ENCODE results near the gene AGMO. TPM values are rescaled to one million over a fixed set of nuclear protein-coding genes. Genes with fewer than 3 reads are reported as not detected.

AGMO gene
- total and polyA plus RNA-seq, 7 donors: 0.16 to 0.42 (median 0.36) TPM; not detected in 4

DNA sequence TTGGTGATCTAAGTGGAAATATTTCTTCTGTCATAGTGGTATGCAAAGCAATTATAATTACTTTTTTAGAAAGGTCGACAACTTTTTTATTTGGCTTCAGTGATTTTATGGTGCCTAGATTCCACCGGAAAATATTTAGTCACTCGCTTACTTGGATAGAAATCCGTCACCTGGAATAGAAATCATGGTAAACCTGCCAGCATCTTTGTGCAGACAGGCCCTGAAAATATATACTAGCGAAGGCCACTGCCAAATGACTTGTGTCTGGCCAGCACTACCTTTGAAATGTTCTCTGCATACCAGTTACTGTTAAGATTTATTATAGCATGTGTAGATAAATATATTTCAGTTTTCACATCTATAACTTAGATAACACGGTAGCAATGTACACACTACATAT, 226.4 kb downstream of the AGMO start:
- no peaks in the 10 kb centered on the region for H3K36me3 ChIP-seq
- intact Hi-C loops (cut with DNase I): no loop called here
- no peaks in the 10 kb centered on the region for H3K27me3 ChIP-seq
- H3K4me3 ChIP-seq: no peak overlapping the region
- TF ChIP-seq EP300 (IDR thresholded peaks at IDR 0.05) (no peak), POLR2A (IDR thresholded peaks at IDR 0.05) (no peak), CTCF (IDR thresholded peaks at IDR 0.05) (no peak), POLR2AphosphoS5 (IDR thresholded peaks at IDR 0.05) (no peak)
- peaks cover 0 to 2% (median 0%) of the 10 kb centered on the region in 4 donors for H3K9me3 ChIP-seq
- peaks cover 0 to 12% (median 10%) of the 10 kb centered on the region in 4 donors for H3K4me1 ChIP-seq
- no peak overlapping the region for H3K27ac ChIP-seq
- 83 to 85% methylated on average over 6 of the region's 6 CpGs for WGBS, 2 donors
- no peak for DNase-seq

DNA sequence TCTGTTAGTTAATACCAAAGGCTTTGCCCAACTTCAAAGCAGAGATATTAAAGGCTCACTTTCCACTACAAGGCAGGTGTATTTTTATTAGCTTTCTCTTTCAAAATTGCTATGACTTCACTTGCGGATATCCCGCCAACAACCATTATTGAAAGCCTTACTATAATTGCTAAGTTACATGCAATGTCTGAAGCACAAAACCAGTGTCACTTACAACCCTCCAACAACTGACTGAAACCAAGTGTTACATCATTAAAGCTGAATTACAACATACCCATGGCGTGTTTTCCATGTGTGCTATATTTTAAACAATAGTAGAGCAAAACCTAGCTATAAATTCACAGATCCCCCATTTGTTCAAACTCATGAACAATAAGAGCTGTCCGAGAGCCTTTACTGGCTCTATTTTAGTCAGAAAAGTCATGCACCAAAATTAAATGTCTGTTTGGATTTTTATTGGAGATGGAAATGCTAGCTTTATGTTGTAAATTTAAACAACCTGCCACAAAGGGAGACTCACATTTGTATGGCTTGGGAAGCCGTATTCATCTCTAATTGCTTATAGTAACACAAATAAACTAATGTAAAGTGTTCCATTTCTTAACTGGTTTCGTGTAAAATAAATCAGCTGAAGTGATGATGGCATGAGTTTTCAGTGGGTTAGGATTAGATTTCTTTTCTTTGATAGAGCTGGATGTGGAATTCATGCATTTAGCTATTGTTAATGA, 227.1 kb downstream of the AGMO start:
- peaks cover 0 to 12% (median 10%) of the 10 kb centered on the region in 4 donors for H3K4me1 ChIP-seq
- H3K27me3 ChIP-seq: no peaks in the 10 kb centered on the region
- H3K9me3 ChIP-seq: peaks cover 0 to 2% (median 0%) of the 10 kb centered on the region in 4 donors
- intact Hi-C loops (cut with DNase I): no loop called here
- 59 to 80% methylated on average over 6 of the region's 6 CpGs for WGBS, 2 donors
- H3K27ac ChIP-seq: no peak overlapping the region
- no peak for DNase-seq
- no peaks in the 10 kb centered on the region for H3K36me3 ChIP-seq
- no peak overlapping the region for H3K4me3 ChIP-seq
- TF ChIP-seq POLR2AphosphoS5 (IDR thresholded peaks at IDR 0.05): no peak
- TF ChIP-seq CTCF (IDR thresholded peaks at IDR 0.05): no peak
- TF ChIP-seq POLR2A (IDR thresholded peaks at IDR 0.05): no peak
- TF ChIP-seq EP300 (IDR thresholded peaks at IDR 0.05): no peak

- intact Hi-C loops (cut with DNase I): no loop called here
- TF ChIP-seq POLR2A (IDR thresholded peaks at IDR 0.05): no peak
- no peak for TF ChIP-seq EP300 (IDR thresholded peaks at IDR 0.05)
- TF ChIP-seq POLR2AphosphoS5 (IDR thresholded peaks at IDR 0.05): no peak
- TF ChIP-seq CTCF (IDR thresholded peaks at IDR 0.05): no peak
These were observed 228.9 kb downstream of the AGMO start for GRCh38 chr7:15332956-15333355.

DNA sequence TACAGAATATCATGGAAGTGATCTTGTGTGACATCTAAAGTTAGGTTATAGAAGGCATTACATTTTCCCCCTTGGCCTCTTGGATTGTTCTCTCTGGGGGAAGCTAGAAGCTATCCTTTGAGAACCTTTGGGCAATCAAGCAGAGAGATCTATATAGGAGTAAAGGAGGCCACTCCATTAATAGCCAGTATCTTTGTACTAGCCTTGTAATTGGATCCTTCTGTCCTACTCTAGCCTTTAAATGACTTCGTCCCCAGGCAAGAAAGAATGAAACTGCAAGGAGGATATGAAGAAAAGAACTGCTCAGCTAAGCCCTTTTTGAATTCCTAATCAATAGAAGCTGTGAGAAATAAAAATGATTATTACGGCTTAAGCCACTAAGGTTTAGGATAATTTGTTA, 230.9 kb downstream of the AGMO start:
- TF ChIP-seq EP300 (IDR thresholded peaks at IDR 0.05) (no peak), CTCF (IDR thresholded peaks at IDR 0.05) (no peak), POLR2A (IDR thresholded peaks at IDR 0.05) (no peak), POLR2AphosphoS5 (IDR thresholded peaks at IDR 0.05) (no peak)
- intact Hi-C loops (cut with DNase I): no loop called here
- Histone ChIP-seq H3K4me3 (no peak overlapping the region), H3K27me3 (no peaks in the 10 kb centered on the region), H3K9me3 (no peaks in the 10 kb centered on the region), H3K27ac (no peak overlapping the region), H3K36me3 (no peaks in the 10 kb centered on the region), H3K4me1 (peaks cover 0 to 16% (median 12%) of the 10 kb centered on the region in 4 donors)
- DNase-seq: no peak
- 85 to 89% methylated on average over 2 of the region's 2 CpGs for WGBS, 2 donors

More at GRCh38 chr7:15332956-15333355, 228.9 kb downstream of the AGMO start:
- Histone ChIP-seq H3K4me3 (no peak overlapping the region), H3K9me3 (no peaks in the 10 kb centered on the region), H3K27me3 (no peaks in the 10 kb centered on the region), H3K36me3 (no peaks in the 10 kb centered on the region), H3K27ac (no peak overlapping the region), H3K4me1 (peaks cover 0 to 12% (median 10%) of the 10 kb centered on the region in 4 donors)
- DNase-seq: no peak
- WGBS, 2 donors: 90 to 93% methylated on average over 2 of the region's 2 CpGs
